Uterus (tissue), 4 donors: Measurements from ENCODE around the gene NRF1. TPM values are rescaled to one million over a fixed set of nuclear protein-coding genes. Genes with fewer than 3 reads are reported as not detected.

Experiments used
- DNase-seq, 2 donors: peaks; one replicate each; pipeline ENCODE4 v3.0.0-alpha.2; 2019 to 2020
- H3K27ac ChIP-seq, 2 donors: fragments of 200-600 bp; sonication (generic); 1 replicate in 1 of 2; 2 replicates in 1 of 2; pipeline ENCODE4 v1.5.1; 2016 to 2018
- H3K27me3 ChIP-seq, 2 donors: fragments of 200-600 bp; sonication (generic); one replicate each; pipeline ENCODE4 v1.5.1; 2018 to 2019; ENCODE audit warnings: control low read depth in 1 of 2
- H3K36me3 ChIP-seq, 2 donors: fragments of 200-600 bp; sonication (generic); one replicate each; pipeline ENCODE4 v1.5.1; 2019; ENCODE audit warnings: control low read depth in 1 of 2
- H3K4me1 ChIP-seq, 2 donors: fragments of 200-600 bp; sonication (generic); one replicate each; pipeline ENCODE4 v1.5.1; 2018 to 2019; ENCODE audit warnings: control low read depth in 1 of 2
- H3K4me3 ChIP-seq, 2 donors: fragments of 200-600 bp; sonication (generic); 1 replicate in 1 of 2; 2 replicates in 1 of 2; pipeline ENCODE4 v1.5.1; 2018 to 2019; ENCODE audit warnings: mild to moderate bottlenecking in 1 of 2
- H3K9me3 ChIP-seq, 2 donors: fragments of 200-600 bp; sonication (generic); one replicate each; pipeline ENCODE4 v1.5.1; 2019; ENCODE audit warnings: control low read depth in 1 of 2
- CTCF ChIP-seq, 4 experiments: fragments of 200-600 bp in 2 of 4; fragments of 450-650 bp in 2 of 4; sonication (generic) in 2 of 4; IDR thresholded peaks; one replicate each; pipeline ENCODE4 v1.5.1; 2016 to 2019; ENCODE audit warnings: antibody characterized with exemption in 4 of 4, mild to moderate bottlenecking in 2 of 4, moderate library complexity in 1 of 4
- POLR2A ChIP-seq, 2 donors: fragments of 450-650 bp; IDR thresholded peaks; one replicate each; pipeline ENCODE4 v1.6.1; 2016; ENCODE audit warnings: antibody characterized with exemption in 2 of 2, mild to moderate bottlenecking in 1 of 2, moderate library complexity in 1 of 2
- intact Hi-C: fragments of 100-400 bp; cut with DNase I; formaldehyde crosslinking; loops from one replicate; pipeline ENCODE4 v1.15.1; 2023; ENCODE audit warnings: low total_unique reads
- total RNA-seq, 4 donors: library from RNA; depleted of rRNA in 3 of 4; stranded (reverse); fragments of >200 nt in 3 of 4; gene quantifications; one replicate each; pipeline versions ENCODE4 v1.1.0 to v1.2.4, GENCODE V29; 2014 to 2023
- donor health status: DM: yes; HTN: yes; CAD: no.

The NRF1 gene
- total RNA-seq, 4 donors from 2014 or later, result 18.2 to 56.5 (median 40.4) TPM

GRCh38 chr7:129773871-129774270 is 162.4 kb downstream of the NRF1 start:
- no peak for TF ChIP-seq CTCF (IDR thresholded peaks at IDR 0.05)
- no peak for TF ChIP-seq POLR2A (IDR thresholded peaks at IDR 0.05)
- no peak for DNase-seq
- H3K27ac ChIP-seq, result no peak overlapping the region
- peaks cover 0 to 4% of the 10 kb centered on the region in 2 donors for H3K4me1 ChIP-seq
- H3K36me3 ChIP-seq, result no peaks in the 10 kb centered on the region
- no peak overlapping the region for H3K4me3 ChIP-seq
- H3K27me3 ChIP-seq, result peaks cover 3 to 20% of the 10 kb centered on the region in 2 donors
- H3K9me3 ChIP-seq, result no peaks in the 10 kb centered on the region
- intact Hi-C loops, result no loop called here

- intact Hi-C loops, result no loop called here
- H3K9me3 ChIP-seq, result no peaks in the 10 kb centered on the region
- TF ChIP-seq POLR2A (IDR thresholded peaks at IDR 0.05) (no peak), CTCF (IDR thresholded peaks at IDR 0.05) (no peak)
- H3K4me3 ChIP-seq, result no peak overlapping the region
- H3K4me1 ChIP-seq, result peaks cover 0 to 9% of the 10 kb centered on the region in 2 donors
- no peak for DNase-seq
- H3K36me3 ChIP-seq, result no peaks in the 10 kb centered on the region
- H3K27me3 ChIP-seq, result peaks cover 5 to 23% of the 10 kb centered on the region in 2 donors
- H3K27ac ChIP-seq, result no peak overlapping the region
Observed at GRCh38 chr7:129774359-129774758, 162.8 kb downstream of the NRF1 start.

- intact Hi-C loops, result no loop called here
- peaks cover 12 to 23% of the 10 kb centered on the region in 2 donors for H3K27me3 ChIP-seq
Observed at GRCh38 chr7:129774871-129775694, 163.6 kb downstream of the NRF1 start.

GRCh38 chr7:129775695-129776361 is 164.3 kb downstream of the NRF1 start:
- H3K27ac ChIP-seq, result no peak overlapping the region
- DNase-seq, result no peak
- H3K9me3 ChIP-seq, result no peaks in the 10 kb centered on the region
- H3K36me3 ChIP-seq, result no peaks in the 10 kb centered on the region
- intact Hi-C loops, result no loop called here
- peaks cover 0 to 24% of the 10 kb centered on the region in 2 donors for H3K4me1 ChIP-seq
- H3K27me3 ChIP-seq, result peaks cover 19 to 29% of the 10 kb centered on the region in 2 donors
- TF ChIP-seq POLR2A (IDR thresholded peaks at IDR 0.05) (no peak), CTCF (IDR thresholded peaks at IDR 0.05) (no peak)
- H3K4me3 ChIP-seq, result no peak overlapping the region

More at GRCh38 chr7:129774871-129775694, 163.6 kb downstream of the NRF1 start:
- Histone ChIP-seq H3K36me3 (no peaks in the 10 kb centered on the region), H3K4me3 (no peak overlapping the region), H3K9me3 (no peaks in the 10 kb centered on the region), H3K4me1 (peaks cover 0 to 17% of the 10 kb centered on the region in 2 donors), H3K27ac (no peak overlapping the region)
- TF ChIP-seq CTCF (IDR thresholded peaks at IDR 0.05) (no peak), POLR2A (IDR thresholded peaks at IDR 0.05) (no peak)
- DNase-seq, result no peak

- no peak for TF ChIP-seq POLR2A (IDR thresholded peaks at IDR 0.05)
- no peak for TF ChIP-seq CTCF (IDR thresholded peaks at IDR 0.05)
- no peak for DNase-seq
- H3K36me3 ChIP-seq, result no peaks in the 10 kb centered on the region
- H3K4me1 ChIP-seq, result peaks cover 0 to 26% of the 10 kb centered on the region in 2 donors
- H3K9me3 ChIP-seq, result no peaks in the 10 kb centered on the region
- H3K27me3 ChIP-seq, result peaks cover 24 to 34% of the 10 kb centered on the region in 2 donors
- no peak overlapping the region for H3K4me3 ChIP-seq
- no peak overlapping the region for H3K27ac ChIP-seq
- intact Hi-C loops, result no loop called here
Observed at GRCh38 chr7:129776362-129776722, 164.8 kb downstream of the NRF1 start.
